ENCODE measurements around the gene OAT.

OAT gene

GRCh38 chr10:124403548-124403947, 15.2 kb downstream of the OAT start:
- DNase-seq (ENCODE audit: low read depth in 2 of 2): no peak

DNA sequence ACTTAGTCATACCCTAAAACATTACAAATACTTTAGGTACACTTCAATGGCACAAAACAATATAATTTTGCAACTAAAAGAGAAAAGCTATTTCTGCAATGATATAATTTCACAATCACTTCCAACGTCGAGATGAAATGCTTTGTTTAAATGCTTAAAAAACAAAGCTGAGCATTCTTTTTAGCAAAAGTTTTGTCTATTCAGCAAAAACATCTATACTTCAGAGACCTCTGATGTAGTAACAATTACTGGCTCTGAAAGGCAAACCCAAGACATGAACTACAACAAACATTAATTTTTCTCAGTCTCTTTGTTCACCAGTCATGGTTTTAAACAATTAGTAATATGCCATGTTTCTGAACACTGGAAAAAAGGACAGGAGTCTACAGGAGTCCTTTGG, 16.4 kb downstream of the OAT start:
- no peak for DNase-seq (ENCODE audit: low read depth in 2 of 2)

DNA sequence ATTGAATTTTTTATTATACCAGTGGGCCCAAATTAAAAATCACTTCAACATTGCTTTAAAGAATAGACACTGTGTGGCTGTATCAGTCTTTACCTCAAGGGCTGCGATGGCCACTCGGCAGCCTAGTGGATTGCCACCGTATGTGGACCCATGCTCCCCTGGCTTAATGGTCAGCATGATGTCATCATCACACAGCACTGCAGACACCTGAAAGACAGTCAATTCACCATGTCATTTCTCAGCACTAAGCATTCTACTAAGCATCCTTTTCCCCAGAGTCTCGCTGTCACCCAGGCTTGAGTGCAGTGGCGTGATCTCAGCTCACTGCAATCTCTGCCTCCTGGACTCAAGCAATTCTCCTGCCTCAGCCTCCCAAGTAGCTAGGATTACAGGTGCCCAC, 17.1 kb downstream of the OAT start:
- DNase-seq (ENCODE audit: low read depth in 2 of 2): no peak

DNA sequence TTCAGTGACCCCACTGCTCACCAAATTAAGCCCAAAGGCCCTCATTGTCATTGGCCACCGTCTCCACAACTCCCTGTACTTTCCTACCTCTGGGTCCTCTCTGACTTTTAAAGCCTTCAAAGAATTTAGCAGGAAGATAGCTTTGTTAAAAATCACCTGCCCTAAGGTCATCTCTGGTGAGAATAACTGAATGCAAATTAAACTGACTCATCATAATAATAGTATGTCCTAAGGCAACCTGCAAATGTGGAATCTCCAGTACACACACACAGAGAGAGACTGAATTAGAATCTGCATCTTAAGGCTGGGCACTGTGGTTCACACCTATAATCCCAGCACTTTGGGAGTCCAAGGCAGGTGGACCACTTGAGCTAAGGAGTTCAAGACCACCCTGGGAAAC, 24.1 kb downstream of the OAT start:
- no peak for DNase-seq (ENCODE audit: low read depth in 2 of 2)

DNA sequence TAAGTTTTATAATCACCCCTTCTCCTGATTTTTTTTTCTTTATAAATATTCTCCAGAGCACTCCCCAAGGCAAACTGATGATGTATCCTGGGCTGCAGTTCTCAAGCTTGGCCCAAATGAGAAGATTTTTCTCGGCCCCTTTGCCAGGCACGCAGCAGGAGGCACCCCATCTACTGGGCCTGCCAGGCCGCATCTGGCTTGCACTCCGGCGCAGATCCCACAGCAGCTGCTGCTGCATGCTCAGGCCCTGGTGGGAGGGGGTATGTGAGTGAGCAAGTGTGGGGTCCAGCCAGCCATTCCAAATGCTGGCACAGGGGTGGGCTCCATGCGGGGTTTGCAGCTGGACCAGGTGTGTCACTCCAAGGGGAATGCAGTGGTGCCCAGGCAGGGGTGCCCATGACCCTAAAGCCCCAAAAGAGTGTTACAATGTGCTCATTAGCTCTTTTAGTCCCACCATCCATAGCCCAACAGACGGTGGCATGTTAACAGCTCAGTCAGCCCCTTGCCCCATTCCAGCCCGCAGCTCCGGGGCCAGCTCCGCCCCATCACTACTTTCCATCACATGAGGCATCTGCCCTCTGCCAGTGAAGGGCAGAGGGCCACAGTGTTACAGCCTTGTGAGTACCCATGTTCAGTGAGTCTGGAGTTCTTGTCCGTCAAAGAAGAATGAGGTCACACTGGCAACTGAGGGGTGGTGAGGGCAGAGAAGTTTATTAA, 25.9 kb downstream of the OAT start:
- no peak for DNase-seq (ENCODE audit: low read depth in 2 of 2)

DNA sequence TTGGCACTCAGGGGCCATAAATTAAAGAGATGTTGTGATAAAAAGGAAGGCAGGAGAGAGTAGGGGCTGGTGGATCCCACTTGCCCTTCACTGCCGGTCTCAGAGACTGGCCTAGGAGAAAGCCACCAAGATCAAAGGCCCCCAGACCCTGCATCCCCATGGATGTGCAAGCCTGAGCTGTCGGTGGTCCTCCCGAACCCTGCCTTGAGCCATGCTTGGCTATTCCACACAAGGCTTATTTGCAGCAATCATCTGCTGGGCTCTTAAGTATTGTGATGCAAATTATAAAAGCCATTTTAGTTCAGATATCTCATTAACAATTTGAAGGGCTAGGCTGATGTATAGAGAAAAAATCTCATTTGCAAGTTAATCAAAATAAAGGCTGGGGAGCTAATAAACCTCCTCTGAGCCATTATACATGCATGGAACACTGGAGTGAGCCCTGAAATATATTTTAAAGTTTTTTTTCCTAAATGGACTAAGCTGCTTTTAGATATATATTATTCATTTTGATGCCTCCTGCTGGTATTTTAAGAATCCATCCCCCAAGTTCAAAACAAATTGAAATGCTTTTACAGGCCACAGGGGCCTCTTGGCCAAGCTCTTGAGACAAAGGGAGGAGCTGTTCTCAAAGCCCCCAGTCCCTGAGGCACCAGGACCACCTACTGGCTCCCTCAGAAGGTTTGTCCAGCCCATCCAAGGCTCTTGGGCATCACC, 28.1 kb downstream of the OAT start:
- no peak for DNase-seq (ENCODE audit: low read depth in 2 of 2)

- no peak for DNase-seq (ENCODE audit: low read depth in 2 of 2)
Measured at GRCh38 chr10:124389613-124390361, 28.9 kb downstream of the OAT start.

GRCh38 chr10:124388823-124389612, 29.7 kb downstream of the OAT start:
- DNase-seq (ENCODE audit: low read depth in 2 of 2): peak; percentile 93 to 96

DNA sequence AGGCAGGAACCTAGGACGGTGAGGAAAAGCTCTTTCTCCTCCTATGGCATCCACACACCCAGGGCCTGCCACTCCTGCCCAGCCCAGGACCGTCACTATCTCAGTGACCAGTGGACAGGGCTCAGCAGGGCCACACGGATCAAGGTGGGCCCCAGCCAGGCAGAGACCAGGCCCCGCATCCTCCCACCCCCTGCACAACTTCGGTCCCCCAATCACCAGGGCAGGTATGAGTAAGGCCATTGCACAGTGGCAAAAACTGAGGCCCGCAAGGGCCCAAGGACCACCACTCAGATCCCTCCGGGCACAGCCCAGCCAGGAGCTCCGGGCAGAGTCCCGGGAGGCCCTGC, 30.3 kb downstream of the OAT start:
- no peak for DNase-seq (ENCODE audit: low read depth in 2 of 2)

GRCh38 chr10:124387078-124387874, 31.4 kb downstream of the OAT start:
- no peak for DNase-seq (ENCODE audit: low read depth in 2 of 2)

GRCh38 chr10:124386186-124387077, 32.3 kb downstream of the OAT start:
- DNase-seq (ENCODE audit: low read depth in 2 of 2): no peak

DNA sequence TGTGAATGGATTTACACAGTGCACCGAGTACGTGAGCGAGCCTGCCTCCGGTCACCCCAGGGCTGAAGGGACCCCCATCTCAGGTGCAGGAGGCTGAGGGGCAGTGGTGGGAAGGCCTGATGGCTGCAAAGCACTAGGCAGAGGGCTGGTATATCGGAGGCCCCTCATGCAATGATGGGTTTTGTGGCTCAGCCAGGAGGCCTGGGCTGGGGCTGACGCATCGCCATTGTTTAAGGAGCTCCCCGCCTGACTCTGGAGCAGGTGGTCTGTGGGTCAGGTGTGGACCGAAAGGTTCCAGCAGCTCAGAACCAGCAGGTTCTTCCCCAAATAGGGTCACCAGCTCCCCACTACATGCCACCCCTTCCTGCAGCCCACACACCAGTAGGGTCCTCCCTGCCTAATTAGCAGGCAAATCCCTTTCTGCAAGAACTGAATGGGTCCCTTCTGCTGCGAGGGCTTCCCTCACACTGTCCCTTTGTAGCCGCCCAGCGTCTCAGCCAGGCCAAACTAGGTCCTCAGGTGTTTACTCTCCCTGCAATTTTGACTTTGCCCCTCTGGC, 33.0 kb downstream of the OAT start:
- DNase-seq (ENCODE audit: low read depth in 2 of 2): no peak

GRCh38 chr10:124384591-124385190, 34.0 kb downstream of the OAT start:
- no peak for DNase-seq (ENCODE audit: low read depth in 2 of 2)

DNA sequence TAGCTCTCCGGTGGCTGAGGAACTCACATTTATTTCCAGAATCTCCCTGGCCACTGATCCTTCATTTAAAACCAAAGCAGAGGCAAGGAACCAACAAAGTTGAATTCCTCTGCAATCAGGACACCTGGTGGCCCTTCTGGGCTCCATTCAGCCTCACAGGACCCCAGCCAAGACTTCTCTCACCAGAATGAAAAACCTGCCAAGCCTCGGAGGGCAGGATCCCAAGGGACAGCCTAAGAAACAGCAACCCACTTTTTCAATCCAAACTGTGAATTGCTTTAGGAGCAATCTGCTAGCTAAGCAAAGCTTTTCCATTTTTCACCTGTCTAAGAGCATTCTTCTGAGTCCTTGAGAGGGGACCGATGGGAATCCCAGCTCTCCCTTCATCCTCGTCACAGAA, 34.6 kb downstream of the OAT start:
- no peak for DNase-seq (ENCODE audit: low read depth in 2 of 2)

DNA sequence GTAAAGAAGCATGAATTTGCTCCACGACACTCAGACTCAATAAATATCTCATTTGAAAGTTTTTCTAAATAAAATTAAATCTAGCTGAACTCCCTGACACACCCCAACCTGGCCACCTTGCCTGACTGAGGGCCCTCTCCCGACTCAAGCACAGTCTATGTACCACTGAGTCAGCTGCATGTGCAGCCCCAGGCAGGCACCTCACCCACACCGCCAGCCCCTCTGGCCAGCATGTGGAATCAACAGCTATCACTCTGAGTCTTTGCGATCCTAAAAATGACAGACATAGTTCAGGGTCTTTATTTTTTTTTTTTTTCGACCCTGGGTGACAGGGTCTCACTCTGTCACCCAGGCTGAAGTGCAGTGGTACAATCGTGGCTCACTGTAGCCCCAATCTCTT, 35.2 kb downstream of the OAT start:
- no peak for DNase-seq (ENCODE audit: low read depth in 2 of 2)

DNA sequence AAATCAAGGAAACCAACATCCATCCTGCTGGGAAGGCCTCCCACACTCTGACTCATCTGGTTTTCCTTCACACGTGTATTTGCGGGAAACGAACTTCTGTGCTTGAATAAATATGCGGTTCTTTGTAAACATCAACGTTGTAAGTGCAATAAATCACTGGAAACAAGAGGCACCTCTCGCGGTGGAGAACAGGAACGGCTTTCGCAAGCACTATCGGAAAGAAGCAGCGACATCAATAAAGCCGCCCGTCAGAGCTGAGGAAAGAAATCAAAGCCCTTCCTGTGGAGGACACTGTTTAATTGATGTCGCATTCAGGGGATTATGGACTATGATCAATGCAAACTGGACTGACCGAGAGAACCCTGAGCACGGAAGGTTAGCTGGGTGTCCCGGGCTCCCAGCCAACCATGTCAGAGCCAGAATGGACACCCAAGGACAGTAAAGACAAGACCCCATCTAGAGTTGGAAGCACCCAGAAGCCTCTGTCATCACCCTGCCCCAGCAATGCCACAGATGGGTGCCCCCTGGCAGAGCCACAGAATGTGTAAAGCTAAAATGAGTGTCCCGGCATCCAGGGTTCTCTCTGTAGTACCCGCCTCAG, 37.6 kb downstream of the OAT start:
- no peak for DNase-seq (ENCODE audit: low read depth in 2 of 2)

DNA sequence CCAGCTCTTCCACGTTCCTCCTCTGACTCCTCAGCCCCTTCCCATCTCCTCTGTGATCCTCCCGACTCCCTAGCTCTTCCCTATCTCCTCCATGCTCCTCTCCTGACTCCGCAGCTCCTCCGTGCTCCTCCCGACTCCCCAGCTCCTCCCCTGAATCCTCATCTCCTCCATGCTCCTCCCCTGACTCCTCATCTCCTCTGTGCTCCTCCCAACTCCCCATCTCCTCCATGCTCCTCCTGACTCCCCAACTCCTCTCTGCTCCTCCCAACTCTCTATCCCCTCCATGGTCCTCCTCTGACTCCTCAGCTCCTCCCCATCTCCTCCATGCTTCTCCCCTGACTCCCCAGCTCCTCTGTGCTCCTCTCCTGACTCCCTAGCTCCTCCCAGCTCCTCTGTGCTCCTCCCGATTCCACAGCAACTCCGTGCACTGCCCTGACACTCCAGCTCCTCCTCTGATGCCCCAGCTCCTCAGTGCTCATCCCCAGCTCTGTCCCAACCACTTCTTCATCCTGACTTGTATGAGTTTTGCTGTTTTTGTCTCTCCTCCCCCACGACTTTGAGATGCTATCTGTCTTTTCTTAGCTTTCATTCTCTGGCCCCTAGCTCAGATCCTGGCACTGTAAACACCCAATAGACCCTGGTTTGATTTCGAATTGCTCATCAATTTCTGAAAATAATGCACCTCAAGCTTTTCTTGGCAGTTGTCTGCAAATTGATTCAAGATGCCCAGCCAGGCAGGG, 38.3 kb downstream of the OAT start:
- DNase-seq (ENCODE audit: low read depth in 2 of 2): no peak

DNA sequence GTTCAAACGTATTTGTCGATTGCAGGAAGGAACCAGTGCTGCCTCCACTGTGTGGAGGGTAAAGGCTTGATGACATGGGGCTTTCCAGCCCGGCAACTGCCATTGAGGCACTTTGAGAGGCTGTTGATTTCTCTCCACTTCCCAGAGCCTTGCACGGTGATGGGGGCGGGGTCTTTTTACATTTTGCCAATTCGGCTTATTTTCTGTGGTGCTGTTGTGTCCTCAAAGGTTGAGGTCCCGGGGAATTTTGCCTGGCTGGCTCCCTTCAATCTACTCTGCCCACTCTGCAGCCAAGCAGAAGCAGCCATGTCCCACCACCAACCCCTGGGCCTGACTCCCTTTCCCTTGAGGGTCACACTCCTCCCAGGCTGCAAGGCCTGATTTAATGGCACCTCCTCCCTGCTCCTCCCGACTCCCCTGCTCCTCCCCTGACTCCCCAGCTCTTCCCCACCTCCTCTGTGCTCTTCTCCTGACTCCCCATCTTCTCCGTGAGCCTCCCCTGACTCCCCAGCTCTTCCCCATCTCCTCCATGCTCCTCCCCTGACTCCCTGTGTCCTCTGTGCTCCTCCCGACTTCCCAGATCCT, 39.0 kb downstream of the OAT start:
- DNase-seq (ENCODE audit: low read depth in 2 of 2): no peak
